Right ventricle myocardium inferior (tissue), 1 donor: Measurements from ENCODE around the gene CHST11. TPM values are rescaled to one million over a fixed set of nuclear protein-coding genes. Genes with fewer than 3 reads are reported as not detected.
"Not testable (repeated sequence)": the region's sequence is repeated elsewhere in the genome, so short reads cannot be mapped to it uniquely, and the experiment has no call there.

Source experiments
- ATAC-seq: fragments of 200-7000 bp; cut with Tn5 transposase; one replicate; pipeline ENCODE4 v1.9.1; 2020; ENCODE audit warnings: mild to moderate bottlenecking, moderate library complexity
- DNase-seq: peaks from one replicate; pipeline ENCODE4 v3.0.0; 2021; ENCODE audit errors: missing footprints
- intact Hi-C: fragments of 100-400 bp; cut with DNase I; formaldehyde crosslinking; loops from one replicate; pipeline ENCODE4 v1.11.0; 2022
- total RNA-seq: library from RNA; stranded (reverse); fragmentation: NEBNext Ultra II Directional; extraction: Animal tissue kit (Norgen Biotek cat#: 25700); gene quantifications from one replicate; pipeline ENCODE4 v1.2.1, GENCODE V29; 2021
- donor health status: DM: no; HTN: yes; CAD: no; lungs with severe emphysema.

CHST11 gene
- total RNA-seq, 1 donor from 2014 or later: 3.7 TPM

- DNase-seq: no peak
- ATAC-seq: no peak
- intact Hi-C loops: loop anchor here (10.0 kb wide), 1 partner anchor 148 kb away; the partner anchor contains the start of gene CHST11
Measured at GRCh38 chr12:104602406-104602805, 145.7 kb downstream of the CHST11 start.

- intact Hi-C loops: loop anchor here (10.0 kb wide), 1 partner anchor 148 kb away; the partner anchor contains the start of gene CHST11
- DNase-seq (no peak), ATAC-seq (no peak)
Measured at GRCh38 chr12:104602896-104603295, 146.1 kb downstream of the CHST11 start.

- no peak for DNase-seq
- intact Hi-C loops: loop anchor here (10.0 kb wide), 1 partner anchor 149 kb away; the partner anchor contains the start of gene CHST11
- no peak for ATAC-seq
Measured at GRCh38 chr12:104603545-104603973, 146.8 kb downstream of the CHST11 start.

- DNase-seq (no peak), ATAC-seq (peak; percentile 88)
- intact Hi-C loops: loop anchor here (10.0 kb wide), 1 partner anchor 150 kb away; the partner anchor contains the start of gene CHST11
Measured at GRCh38 chr12:104604070-104604994, 147.6 kb downstream of the CHST11 start.

GRCh38 chr12:104604995-104605675, 148.4 kb downstream of the CHST11 start:
- DNase-seq (no peak), ATAC-seq (no peak)
- intact Hi-C loops: loop anchor here (10.0 kb wide), 1 partner anchor 150 kb away; the partner anchor contains the start of gene CHST11

- DNase-seq (peak; percentile 88), ATAC-seq (peak; percentile 73)
- intact Hi-C loops: loop anchor here (10.0 kb wide), 1 partner anchor 151 kb away; the partner anchor contains the start of gene CHST11
Measured at GRCh38 chr12:104605685-104606084, 148.9 kb downstream of the CHST11 start.

- DNase-seq (no peak), ATAC-seq (no peak)
- intact Hi-C loops: loop anchor here (10.0 kb wide), 1 partner anchor 154 kb away; the partner anchor contains the start of gene CHST11
Measured at GRCh38 chr12:104608998-104609397, 152.2 kb downstream of the CHST11 start.

- intact Hi-C loops: loop anchor here (10.0 kb wide), 1 partner anchor 155 kb away; the partner anchor contains the start of gene CHST11
- ATAC-seq (no peak), DNase-seq (no peak)
Measured at GRCh38 chr12:104609445-104609844, 152.7 kb downstream of the CHST11 start.

- no peak for DNase-seq
- intact Hi-C loops: no loop called here
- ATAC-seq: no peak
Measured at GRCh38 chr12:104610513-104611235, 153.9 kb downstream of the CHST11 start.

- DNase-seq (no peak), ATAC-seq (no peak)
- intact Hi-C loops: no loop called here
Measured at GRCh38 chr12:104611671-104612070, 154.9 kb downstream of the CHST11 start.

- DNase-seq, intact Hi-C loops, ATAC-seq: not testable (repeated sequence)
Measured at GRCh38 chr12:104613372-104613771, 156.6 kb downstream of the CHST11 start.

- ATAC-seq (peak; percentile 93), DNase-seq (peak; percentile 80)
- intact Hi-C loops: no loop called here
Measured at GRCh38 chr12:104615048-104615561, 158.4 kb downstream of the CHST11 start.

- no peak for DNase-seq
- intact Hi-C loops: no loop called here
- no peak for ATAC-seq
Measured at GRCh38 chr12:104618691-104619090, 161.9 kb downstream of the CHST11 start.

GRCh38 chr12:104619305-104619704, 162.6 kb downstream of the CHST11 start:
- intact Hi-C loops: no loop called here
- no peak for ATAC-seq
- no peak for DNase-seq

- no peak for ATAC-seq
- intact Hi-C loops: no loop called here
- no peak for DNase-seq
Measured at GRCh38 chr12:104620837-104621531, 164.2 kb downstream of the CHST11 start.

- ATAC-seq: no peak
- intact Hi-C loops: no loop called here
- DNase-seq: no peak
Measured at GRCh38 chr12:104622928-104623327, 166.2 kb downstream of the CHST11 start.

GRCh38 chr12:104623883-104624282, 167.1 kb downstream of the CHST11 start:
- no peak for DNase-seq
- intact Hi-C loops: no loop called here

GRCh38 chr12:104624529-104624928, 167.8 kb downstream of the CHST11 start:
- ATAC-seq: no peak
- intact Hi-C loops: no loop called here

More at GRCh38 chr12:104623883-104624282, 167.1 kb downstream of the CHST11 start:
- ATAC-seq: no peak

More at GRCh38 chr12:104624529-104624928, 167.8 kb downstream of the CHST11 start:
- no peak for DNase-seq
